ENCODE results near the gene FAM241A. TPM values are rescaled to one million over a fixed set of nuclear protein-coding genes. Genes with fewer than 3 reads are reported as not detected.

Gene FAM241A
- polyA plus RNA-seq, 2 of the 4 experiments (the other 2 are of a cell fraction) = 0.67 to 2.3 TPM

DNA sequence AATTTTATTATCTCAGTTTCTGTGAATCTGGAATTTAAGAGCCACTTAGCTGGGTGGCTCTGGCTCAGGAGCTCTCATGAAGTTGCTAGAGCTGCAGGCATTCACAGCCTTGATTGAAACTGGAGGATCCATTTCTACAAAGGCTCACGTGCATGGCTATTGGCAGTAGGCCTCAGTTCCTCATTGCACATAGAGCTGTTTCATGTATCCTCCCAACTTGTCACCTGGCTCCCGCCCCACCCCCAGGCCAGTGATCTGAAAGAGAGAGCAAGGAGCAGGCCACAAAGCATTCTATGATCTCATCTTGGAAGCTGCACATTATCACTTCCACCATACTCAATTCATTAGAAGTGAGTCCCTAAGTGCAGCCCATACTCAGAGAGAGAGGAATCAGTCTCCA is 67.8 kb downstream of the FAM241A start (continued):
- TF ChIP-seq, protein P1, sequence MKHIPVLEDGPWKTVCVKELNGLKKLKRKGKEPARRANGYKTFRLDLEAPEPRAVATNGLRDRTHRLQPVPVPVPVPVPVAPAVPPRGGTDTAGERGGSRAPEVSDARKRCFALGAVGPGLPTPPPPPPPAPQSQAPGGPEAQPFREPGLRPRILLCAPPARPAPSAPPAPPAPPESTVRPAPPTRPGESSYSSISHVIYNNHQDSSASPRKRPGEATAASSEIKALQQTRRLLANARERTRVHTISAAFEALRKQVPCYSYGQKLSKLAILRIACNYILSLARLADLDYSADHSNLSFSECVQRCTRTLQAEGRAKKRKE (CRISPR knock-in tag; IDR thresholded peaks at IDR 0.05; ENCODE audit: low read depth) = no peak
- TF ChIP-seq MYC (IDR thresholded peaks at IDR 0.05; ENCODE audit: borderline replicate concordance, low read length) (no peak), FOSL2 (IDR thresholded peaks at IDR 0.05) (no peak), FOSL2 (CRISPR knock-in tag; IDR thresholded peaks at IDR 0.05) (no peak), FOXS1 (CRISPR knock-in tag; IDR thresholded peaks at IDR 0.05) (no peak), NPAS2 (CRISPR knock-in tag; IDR thresholded peaks at IDR 0.05; ENCODE audit: borderline replicate concordance) (no peak), HOXB5 (CRISPR knock-in tag; IDR thresholded peaks at IDR 0.05) (no peak), ZNF302 (CRISPR knock-in tag; IDR thresholded peaks at IDR 0.05) (no peak), ZFP36 (IDR thresholded peaks at IDR 0.05; ENCODE audit: borderline replicate concordance, partially characterized antibody) (no peak)
- TF ChIP-seq, protein P2, sequence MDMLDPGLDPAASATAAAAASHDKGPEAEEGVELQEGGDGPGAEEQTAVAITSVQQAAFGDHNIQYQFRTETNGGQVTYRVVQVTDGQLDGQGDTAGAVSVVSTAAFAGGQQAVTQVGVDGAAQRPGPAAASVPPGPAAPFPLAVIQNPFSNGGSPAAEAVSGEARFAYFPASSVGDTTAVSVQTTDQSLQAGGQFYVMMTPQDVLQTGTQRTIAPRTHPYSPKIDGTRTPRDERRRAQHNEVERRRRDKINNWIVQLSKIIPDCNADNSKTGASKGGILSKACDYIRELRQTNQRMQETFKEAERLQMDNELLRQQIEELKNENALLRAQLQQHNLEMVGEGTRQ (IDR thresholded peaks at IDR 0.05) = no peak

DNA sequence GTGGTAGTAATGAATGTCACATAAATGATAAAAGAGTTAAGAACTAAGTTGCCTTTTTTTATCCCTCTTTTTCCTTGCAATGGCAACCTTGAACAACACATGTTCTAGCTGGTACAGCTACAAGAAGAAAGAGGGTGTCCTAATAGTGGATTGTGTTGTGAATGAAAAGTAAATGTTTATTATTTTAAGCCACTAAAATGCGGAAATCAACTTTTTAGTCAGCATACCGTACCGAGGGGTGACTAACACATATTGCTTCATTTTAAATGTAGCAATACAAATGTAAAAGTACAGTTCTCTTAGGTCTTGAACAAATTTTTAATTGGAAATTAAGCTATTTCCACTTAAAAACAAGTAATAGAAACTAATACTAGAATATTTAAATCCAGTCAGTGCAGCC is 68.6 kb downstream of the FAM241A start:
- TF ChIP-seq RNF2 (IDR thresholded peaks at IDR 0.05; ENCODE audit: borderline replicate concordance, low read depth) (no peak), CEBPB (IDR thresholded peaks at IDR 0.05) (no peak), NR3C1 (IDR thresholded peaks at IDR 0.05) (no peak), FOSL2 (IDR thresholded peaks at IDR 0.05) (no peak), FOSL2 (CRISPR knock-in tag; IDR thresholded peaks at IDR 0.05) (peak; percentile 32), BHLHE40 (IDR thresholded peaks at IDR 0.05; ENCODE audit: low read depth, low read length) (no peak)
- TF ChIP-seq, protein P3, sequence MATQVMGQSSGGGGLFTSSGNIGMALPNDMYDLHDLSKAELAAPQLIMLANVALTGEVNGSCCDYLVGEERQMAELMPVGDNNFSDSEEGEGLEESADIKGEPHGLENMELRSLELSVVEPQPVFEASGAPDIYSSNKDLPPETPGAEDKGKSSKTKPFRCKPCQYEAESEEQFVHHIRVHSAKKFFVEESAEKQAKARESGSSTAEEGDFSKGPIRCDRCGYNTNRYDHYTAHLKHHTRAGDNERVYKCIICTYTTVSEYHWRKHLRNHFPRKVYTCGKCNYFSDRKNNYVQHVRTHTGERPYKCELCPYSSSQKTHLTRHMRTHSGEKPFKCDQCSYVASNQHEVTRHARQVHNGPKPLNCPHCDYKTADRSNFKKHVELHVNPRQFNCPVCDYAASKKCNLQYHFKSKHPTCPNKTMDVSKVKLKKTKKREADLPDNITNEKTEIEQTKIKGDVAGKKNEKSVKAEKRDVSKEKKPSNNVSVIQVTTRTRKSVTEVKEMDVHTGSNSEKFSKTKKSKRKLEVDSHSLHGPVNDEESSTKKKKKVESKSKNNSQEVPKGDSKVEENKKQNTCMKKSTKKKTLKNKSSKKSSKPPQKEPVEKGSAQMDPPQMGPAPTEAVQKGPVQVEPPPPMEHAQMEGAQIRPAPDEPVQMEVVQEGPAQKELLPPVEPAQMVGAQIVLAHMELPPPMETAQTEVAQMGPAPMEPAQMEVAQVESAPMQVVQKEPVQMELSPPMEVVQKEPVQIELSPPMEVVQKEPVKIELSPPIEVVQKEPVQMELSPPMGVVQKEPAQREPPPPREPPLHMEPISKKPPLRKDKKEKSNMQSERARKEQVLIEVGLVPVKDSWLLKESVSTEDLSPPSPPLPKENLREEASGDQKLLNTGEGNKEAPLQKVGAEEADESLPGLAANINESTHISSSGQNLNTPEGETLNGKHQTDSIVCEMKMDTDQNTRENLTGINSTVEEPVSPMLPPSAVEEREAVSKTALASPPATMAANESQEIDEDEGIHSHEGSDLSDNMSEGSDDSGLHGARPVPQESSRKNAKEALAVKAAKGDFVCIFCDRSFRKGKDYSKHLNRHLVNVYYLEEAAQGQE (IDR thresholded peaks at IDR 0.05) = no peak
- Histone ChIP-seq H3K9me3 (no peaks in the 10 kb centered on the region), H3K4me2 (no peak overlapping the region), H3K4me1 (no peaks in the 10 kb centered on the region), H3K27ac (no peak overlapping the region), H3K4me3 (no peak overlapping the region)
- FAIRE-seq = no peak
- ChIA-PET POLR2A (no interaction called here), CTCF (interaction anchor here (0.6 to 2.1 kb wide), 7 partner anchors 9 to 114 kb away, joined by 3 to 6 read pairs (median 4); partner anchors contain the start of gene AP1AR)
- ATAC-seq = no peak
- 73% methylated on average over 3 of the region's 3 CpGs for WGBS (ENCODE audit: missing lambda C conversion rate)
- no peak for DNase-seq (ENCODE audit: low read depth in 1 of 2, low spot score in 1 of 2)

DNA sequence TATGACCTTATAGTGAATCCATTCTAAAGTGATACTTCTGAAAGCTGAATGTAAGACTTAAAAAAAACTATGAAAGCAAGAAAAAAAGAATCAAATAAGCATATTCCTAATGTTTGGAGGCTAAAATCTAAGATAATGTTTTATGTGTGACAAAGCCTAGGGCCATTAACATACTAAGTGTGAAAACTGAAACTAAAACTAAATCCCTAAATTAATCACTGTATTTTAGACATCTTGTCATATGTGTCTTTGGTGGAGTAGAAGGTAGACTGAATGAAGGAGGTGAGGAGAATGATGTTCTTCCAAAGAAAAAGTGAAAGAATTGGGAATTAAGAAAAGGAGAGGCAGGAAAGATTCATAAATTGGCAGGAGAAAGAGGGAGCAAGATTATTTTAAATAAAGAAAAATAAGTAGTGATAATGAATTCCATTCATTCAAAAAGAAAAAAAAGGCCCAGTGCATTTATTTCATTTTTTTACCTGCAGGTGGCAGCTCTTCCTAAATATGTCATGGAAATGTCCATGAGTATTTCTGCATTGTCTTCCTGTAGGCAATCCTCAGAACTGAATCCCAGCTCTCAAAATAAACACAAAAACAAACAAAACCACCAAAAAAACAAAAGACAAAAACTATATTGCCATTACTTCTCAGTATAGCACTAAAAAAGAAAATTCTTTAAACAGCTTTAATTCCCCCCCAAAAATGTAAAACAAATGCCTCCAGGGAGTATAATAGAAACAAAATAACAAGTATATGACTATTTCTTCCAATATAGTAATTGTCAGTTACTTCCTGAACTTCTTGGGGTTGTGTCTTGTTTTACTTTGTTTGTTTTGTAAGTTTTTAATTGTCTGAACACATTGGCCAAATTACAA is 69.4 kb downstream of the FAM241A start:
- ChIA-PET POLR2A (no interaction called here), CTCF (interaction anchor here (0.6 to 2.1 kb wide), 8 partner anchors 8 to 115 kb away, joined by 3 to 8 read pairs (median 4); partner anchors contain the start of gene AP1AR)
- Histone ChIP-seq H3K9me3 (no peaks in the 10 kb centered on the region), H3K4me2 (no peak overlapping the region), H3K4me1 (no peaks in the 10 kb centered on the region), H3K4me3 (no peak overlapping the region), H3K27ac (no peak overlapping the region)
- ATAC-seq (peak in 1 of 2 experiments; percentile 59; a peak in 2 of 6 replicates), DNase-seq (ENCODE audit: low read depth in 1 of 2, low spot score in 1 of 2) (peak; percentile 29 to 46), FAIRE-seq (no peak)
- TF ChIP-seq SMC3 (IDR thresholded peaks at IDR 0.05) (peak; percentile 59), RAD21 (conservative IDR thresholded peaks at IDR 0.05 in 1 of 2, IDR thresholded peaks at IDR 0.05 in 1 of 2) (peak; percentile 40 to 59; a peak in 3 of 5 replicates), NFE2L2 (conservative IDR thresholded peaks at IDR 0.05; ENCODE audit: low read length) (no peak), PHF8 (IDR thresholded peaks at IDR 0.05; ENCODE audit: borderline replicate concordance, low read depth) (no peak)
- TF ChIP-seq, protein P4, sequence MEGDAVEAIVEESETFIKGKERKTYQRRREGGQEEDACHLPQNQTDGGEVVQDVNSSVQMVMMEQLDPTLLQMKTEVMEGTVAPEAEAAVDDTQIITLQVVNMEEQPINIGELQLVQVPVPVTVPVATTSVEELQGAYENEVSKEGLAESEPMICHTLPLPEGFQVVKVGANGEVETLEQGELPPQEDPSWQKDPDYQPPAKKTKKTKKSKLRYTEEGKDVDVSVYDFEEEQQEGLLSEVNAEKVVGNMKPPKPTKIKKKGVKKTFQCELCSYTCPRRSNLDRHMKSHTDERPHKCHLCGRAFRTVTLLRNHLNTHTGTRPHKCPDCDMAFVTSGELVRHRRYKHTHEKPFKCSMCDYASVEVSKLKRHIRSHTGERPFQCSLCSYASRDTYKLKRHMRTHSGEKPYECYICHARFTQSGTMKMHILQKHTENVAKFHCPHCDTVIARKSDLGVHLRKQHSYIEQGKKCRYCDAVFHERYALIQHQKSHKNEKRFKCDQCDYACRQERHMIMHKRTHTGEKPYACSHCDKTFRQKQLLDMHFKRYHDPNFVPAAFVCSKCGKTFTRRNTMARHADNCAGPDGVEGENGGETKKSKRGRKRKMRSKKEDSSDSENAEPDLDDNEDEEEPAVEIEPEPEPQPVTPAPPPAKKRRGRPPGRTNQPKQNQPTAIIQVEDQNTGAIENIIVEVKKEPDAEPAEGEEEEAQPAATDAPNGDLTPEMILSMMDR (IDR thresholded peaks at IDR 0.05) = peak; percentile 50

Measured in A549 (cell line).